Esophagus muscularis mucosa (tissue), 4 donors: ENCODE results near the gene KIF5C.

Source experiments
- CTCF ChIP-seq, 3 experiments: fragments of 200-600 bp in 2 of 3; fragments of 450-650 bp in 1 of 3; sonication (generic) in 2 of 3; IDR thresholded peaks; one replicate each; pipeline ENCODE4 v1.5.1; 2017 to 2019; ENCODE audit warnings: antibody characterized with exemption in 3 of 3, mild to moderate bottlenecking in 2 of 3, moderate library complexity in 1 of 3
- EP300 ChIP-seq: sonication (generic); formaldehyde crosslinking; IDR thresholded peaks from one replicate; pipeline ENCODE4 v1.6.1; 2017; ENCODE audit warnings: antibody characterized with exemption
- POLR2A ChIP-seq: fragments of 450-650 bp; IDR thresholded peaks from one replicate; pipeline ENCODE4 v1.6.1; 2017; ENCODE audit warnings: antibody characterized with exemption, moderate library complexity, mild to moderate bottlenecking, low read depth

DNA sequence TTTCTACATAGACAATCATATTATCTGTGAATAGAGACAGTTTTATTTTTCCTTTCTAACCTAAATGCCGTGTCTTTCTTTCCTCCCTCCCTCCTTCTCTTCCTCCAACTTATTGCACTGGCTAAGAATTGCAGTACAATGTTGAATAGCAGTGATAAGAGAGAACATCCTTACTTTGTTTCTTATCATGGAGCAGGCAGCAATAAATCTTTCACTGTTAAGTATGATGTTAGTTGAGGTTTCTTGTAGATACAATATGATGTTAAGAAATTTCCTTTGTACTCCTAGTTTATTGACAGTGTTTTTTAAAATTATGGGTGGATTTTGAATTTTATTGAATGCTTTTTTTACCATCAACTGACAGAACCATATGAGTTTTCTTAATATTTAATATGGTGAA lies 169.5 kb downstream of the KIF5C start:
- TF ChIP-seq CTCF (IDR thresholded peaks at IDR 0.05): no peak
- TF ChIP-seq EP300: no peak
- TF ChIP-seq POLR2A: no peak
